NCI-H1436 (cell line): Measurements from ENCODE around the gene HP.
A peak's percentile ranks its signal among the peaks of the same experiment; 100 is the strongest.
"Not testable (repeated sequence)": the region's sequence is repeated elsewhere in the genome, so short reads cannot be mapped to it uniquely, and the experiment has no call there.

Experiments
- DNase-seq: peaks from one replicate; lab custom pipeline; 2025; lab: John Stamatoyannopoulos, UW

Gene HP

DNA sequence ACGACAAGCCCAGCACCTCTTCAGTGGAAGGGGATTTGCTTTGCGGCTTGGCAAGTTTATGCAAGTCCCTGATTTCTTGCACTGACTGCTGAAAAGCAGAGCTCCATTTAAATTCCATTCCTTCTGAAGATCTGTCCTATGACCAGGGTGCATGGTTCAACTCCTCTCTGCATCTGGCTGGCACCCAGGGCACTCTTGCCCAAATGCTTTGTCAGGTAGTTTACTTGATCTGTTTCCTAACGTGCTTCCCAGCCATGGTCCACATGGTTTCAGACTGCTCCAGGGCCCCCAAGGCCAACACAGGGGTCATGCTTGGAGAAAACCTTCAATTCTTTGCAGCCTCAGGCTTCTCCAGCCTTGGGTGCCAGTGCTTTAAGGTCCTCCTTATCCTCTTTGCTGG, 11.2 kb upstream of the HP start:
- DNase-seq: no peak

DNA sequence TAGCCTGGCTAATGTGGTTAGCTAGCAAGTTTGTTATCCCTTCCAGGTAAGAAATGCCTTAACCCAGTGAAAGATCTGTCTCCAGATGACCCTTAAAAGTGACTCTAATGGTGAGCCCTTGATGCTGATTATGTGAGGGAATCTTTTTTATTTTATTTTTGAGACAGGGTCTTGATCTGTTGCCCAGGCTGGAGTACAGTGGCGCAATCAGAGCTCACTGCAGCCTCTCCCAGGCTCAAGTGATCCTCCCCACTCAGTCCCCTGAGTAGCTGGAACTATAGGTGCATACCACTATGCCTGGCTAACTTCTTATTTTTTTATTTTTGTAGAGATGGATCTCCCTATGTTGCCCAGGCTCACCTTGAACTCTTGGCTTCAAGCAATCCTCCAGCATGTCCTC, 10.8 kb upstream of the HP start:
- DNase-seq: no peak

DNA sequence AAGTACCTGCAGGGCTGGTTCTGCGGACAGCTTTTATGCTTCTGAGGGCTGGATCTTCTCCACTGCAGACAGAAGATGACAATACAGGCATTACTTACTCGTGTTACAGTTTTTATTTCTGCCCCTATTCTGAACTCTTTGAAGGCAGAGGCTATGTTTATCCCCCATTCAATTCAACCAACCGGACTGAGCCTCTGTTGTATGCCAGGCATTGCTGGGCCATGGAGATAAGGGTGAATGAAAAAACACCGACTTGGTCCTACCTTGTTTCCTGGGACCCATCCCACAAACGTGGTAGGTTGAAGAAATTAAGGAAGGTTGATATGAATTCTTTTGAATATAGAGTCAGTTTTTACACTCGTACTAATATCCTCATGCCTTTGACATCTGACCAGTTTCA, 10.0 kb upstream of the HP start:
- DNase-seq: no peak

DNA sequence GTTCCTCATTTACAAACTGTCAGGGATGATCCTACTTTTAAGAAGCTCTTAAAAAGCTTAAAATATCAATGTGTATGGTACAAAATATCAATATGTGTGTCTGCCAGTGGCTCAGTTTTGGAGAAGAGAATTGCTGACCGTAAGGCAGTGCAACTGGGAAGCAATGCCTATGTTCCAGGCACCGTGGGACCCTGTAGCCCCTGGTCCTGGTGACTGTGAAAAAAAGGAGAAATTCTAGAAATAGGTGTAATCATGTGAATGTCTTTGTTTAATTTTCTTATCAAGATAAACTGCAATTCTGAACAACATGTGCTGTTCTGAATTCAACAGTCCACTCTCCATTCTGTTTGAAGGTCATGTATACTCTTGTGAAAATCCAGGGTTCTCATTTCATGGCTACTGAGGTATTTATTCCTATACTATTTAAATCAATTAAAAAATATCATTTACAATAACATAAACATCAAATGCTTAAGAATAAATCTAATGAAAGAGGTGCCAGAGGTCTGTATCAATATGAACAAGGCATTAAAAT, 9.4 kb upstream of the HP start:
- DNase-seq: no peak

DNA sequence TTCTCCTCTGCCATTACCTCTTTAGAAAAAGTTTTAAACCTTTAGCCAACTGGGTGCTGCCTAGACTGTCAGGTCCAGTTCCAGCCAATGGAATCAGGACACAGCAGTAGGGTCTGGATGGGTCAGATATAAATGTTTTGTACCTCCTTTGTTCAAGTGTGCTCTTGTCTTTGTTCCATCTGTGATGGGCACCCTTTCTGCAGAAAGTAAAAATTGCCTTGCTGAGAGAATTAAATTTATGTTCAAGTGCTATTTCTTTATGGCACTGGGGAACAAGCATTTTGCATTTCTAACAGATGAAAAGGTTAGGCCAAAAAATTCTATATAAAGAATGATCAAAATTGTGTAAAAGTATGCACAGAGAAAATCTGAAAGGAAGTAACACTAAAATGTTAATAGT, 5.2 kb upstream of the HP start:
- DNase-seq: no peak

DNA sequence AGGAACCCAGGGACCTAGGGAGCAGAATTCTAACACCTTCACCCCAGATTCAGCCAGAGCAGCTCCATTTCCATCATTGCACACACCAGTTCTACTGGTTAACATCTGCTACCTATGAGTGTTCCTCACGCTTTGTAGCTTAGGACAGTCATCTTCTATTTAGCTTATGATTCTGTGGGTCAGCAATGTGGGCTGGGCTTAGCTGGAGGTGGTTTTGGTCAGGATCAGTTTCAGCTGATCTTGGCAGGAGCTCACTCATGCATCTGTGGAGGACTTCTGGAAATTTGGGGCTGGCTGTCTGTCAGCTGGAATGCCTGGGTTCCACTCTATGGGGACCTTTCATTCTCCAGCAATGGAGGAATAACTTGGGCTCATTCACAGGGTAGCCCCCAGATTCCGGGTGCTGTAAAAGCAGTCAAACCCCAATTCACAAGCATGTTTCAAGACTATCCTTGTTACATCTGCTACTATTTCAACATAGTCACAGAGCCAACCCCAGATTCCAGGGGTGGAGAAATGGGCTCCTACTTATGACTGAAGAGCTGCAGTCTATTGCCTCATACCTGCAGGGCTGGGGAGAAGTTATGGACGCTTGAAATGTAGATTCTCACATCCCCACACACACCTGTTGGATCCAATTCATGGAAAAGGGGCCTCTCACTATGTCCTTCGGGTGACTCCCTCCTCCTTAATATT, 3.4 kb upstream of the HP start:
- DNase-seq: no peak

DNA sequence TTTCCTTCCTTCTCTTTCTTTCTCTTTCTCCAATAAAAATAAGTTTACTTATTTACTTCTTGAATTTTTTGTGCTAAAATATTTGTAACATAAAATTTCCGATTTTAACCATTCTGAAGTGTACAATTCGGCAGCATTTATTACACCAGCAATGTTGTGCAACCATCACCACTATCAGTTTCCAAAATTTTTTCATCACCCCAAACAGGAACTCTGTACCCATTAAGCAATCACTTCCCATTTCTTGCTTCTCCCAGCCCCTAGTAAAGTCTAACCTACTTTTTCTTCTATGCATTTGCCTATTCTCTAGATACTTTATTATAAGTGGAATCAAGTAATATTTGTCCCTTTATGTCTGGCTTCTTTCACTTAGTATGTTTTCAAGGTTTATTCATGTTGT, 2.5 kb upstream of the HP start:
- no peak for DNase-seq

DNA sequence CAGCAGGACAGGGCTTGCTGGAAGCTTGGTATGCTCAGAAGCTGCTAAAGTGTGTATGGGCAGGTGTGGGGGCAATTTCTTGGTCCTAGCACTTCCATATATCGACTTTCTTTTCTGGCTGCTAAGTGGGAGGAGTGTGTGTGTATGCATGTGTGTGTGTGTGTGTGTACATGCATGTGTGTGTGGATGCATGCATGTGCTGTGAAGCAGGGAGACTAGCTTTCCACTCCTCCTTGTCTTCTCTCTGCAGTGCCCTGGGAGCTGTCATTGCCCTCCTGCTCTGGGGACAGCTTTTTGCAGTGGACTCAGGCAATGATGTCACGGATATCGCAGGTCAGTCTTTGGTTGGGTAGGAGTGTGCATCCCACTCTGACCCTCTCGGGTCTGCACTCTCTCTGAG, 1.6 kb downstream of the HP start:
- DNase-seq: no peak

DNA sequence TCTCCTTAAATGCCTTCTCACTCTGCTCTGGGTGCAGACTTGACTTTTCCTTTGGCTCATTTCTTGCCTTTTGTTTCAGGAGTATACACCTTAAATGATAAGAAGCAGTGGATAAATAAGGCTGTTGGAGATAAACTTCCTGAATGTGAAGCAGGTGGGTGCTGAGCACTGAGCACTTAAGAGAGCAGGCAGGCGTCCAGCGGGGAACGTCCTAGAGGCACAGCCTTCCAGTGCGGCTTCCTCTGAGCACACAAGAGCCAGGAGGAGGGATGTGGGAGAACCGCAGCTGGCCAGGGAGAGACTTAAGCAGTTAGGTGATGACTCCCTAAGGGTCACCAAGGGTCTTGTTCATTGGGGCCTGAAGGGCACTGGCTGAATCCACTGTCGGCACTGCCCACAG, 3.0 kb downstream of the HP start:
- not testable (repeated sequence) for DNase-seq

DNA sequence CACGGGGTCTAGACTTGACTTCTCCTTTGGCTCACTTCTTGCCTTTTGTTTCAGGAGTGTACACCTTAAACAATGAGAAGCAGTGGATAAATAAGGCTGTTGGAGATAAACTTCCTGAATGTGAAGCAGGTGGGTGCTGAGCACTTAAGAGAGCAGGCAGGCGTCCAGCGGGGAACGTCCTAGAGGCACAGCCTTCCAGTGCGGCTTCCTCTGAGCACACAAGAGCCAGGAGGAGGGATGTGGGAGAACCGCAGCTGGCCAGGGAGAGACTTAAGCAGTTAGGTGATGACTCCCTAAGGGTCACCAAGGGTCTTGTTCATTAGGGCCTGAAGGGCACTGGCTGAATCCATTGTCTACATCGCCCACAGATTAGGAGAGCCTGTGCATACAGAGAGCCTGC, 4.8 kb downstream of the HP start:
- not testable (repeated sequence) for DNase-seq

DNA sequence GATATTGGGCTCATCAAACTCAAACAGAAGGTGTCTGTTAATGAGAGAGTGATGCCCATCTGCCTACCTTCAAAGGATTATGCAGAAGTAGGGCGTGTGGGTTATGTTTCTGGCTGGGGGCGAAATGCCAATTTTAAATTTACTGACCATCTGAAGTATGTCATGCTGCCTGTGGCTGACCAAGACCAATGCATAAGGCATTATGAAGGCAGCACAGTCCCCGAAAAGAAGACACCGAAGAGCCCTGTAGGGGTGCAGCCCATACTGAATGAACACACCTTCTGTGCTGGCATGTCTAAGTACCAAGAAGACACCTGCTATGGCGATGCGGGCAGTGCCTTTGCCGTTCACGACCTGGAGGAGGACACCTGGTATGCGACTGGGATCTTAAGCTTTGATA, 6.1 kb downstream of the HP start:
- DNase-seq: no peak

DNA sequence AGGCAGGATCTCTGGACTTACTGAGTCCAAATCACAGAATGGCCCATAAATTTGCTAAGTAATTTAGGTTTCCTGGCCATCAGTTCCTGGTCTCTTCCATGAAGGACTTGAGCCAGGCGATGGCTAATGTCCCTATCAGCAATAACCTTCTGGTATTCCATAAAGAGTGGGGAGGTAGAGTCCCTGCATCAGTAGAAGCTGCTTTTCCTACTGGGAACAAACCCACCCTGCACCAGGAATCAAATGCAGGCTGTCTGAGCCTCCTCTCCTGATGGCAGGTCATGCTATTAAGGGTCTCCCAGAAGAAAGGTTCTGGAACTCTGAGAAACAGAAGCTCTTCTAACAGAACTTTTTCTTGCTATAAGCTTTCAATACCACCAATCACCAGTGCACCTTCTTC, 7.3 kb downstream of the HP start:
- DNase-seq: no peak

DNA sequence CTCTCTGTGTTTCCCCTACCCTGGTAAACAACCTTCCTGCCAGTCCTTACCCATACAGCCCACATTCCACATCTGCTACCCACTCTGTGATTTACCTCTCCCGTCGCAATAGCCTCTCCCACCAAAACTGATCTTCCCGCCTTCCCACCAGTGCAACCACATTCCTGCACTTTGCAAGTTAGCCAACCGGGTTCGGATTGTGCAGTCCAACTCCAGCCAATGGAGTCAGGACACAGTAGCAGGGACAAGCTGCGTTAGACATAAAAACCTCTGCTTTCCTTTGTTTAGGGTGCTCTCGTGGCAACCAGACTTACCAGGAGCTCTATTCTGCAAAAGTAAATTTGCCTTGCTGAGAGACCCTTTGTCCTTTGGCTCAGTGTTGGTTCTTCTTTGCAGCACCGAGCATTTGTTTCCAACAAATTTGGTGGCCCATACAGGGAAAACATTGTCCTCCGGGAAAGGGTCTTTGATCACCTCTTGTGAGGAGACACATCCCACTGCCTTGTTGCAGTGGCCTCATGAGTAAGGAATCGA, 10.1 kb downstream of the HP start:
- DNase-seq: no peak

DNA sequence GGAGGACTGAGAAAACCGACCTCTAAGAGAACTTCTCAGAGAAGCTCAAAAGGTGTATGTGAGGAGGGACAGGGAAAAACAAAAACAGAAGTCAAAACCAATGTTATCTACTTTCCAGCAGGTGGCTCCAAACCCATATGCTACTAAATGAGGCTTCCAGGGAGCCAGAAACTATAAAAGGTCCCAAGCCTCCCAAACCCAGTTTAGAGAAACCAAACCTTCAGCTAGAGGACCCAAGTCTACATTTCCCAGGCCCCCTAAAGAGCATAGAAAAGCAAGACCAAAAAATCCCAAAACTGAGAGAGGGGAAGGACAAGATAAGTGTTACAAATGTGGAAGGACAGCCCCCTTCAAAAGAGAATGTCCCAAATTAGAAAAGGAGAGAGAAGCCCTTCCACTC, 12.4 kb downstream of the HP start:
- DNase-seq: peak; percentile 7

DNA sequence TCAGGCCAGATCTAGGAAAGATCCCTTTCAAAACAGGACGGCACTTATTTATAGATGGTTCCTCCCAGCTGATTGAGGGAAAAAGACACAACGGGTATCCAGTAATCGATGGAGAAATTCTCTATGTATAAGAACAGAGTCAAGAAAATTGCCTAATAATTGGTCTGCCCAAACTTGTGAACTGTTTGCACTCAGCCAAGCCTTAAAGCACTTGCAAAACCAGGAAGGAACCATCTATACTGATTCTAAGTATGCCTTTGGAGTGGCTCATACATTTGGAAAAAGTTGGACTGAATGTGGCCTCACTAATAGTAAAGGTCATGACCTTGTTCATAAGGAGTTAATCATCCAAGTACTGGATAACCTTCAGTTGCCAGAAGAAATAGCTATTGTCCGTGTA, 14.6 kb downstream of the HP start:
- no peak for DNase-seq

DNA sequence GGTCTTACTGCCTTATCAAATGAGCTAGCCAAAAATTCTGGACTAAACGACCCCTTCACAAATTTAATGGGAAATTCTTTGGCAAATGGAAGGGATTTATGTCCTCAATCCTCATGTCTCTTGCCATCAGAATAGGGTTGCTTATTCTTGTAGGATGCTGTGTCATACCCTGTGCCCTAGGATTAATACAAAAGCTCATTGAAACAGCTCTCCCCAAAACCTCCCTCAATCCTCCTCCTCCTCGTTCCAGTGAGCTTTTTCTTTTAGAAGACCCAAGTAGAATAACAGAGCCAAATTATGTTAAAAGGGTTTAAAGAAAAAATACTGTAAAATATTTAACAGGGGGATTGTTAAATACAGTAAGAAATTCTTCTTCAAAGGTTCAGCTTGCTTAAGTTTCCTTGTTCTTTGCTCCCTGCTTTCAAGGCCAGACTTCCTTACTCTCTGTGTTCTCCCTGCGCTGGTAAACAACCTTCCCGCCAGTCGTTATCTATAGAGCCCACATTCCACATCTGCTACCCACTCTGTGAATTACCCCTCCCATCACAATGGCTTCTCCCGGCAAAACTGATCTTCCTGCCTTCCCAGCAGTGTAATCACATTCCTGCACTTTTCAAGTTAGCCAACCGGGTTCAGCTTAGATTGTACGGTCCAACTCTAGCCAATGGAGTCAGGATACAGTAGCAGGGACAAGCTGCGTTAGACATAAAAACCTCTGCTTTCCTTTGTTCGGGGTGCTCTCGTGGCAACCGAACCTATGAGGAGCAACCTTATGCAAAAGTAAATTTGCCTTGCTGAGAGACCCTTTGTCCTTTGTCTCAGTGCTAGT, 18.4 kb downstream of the HP start:
- no peak for DNase-seq

DNA sequence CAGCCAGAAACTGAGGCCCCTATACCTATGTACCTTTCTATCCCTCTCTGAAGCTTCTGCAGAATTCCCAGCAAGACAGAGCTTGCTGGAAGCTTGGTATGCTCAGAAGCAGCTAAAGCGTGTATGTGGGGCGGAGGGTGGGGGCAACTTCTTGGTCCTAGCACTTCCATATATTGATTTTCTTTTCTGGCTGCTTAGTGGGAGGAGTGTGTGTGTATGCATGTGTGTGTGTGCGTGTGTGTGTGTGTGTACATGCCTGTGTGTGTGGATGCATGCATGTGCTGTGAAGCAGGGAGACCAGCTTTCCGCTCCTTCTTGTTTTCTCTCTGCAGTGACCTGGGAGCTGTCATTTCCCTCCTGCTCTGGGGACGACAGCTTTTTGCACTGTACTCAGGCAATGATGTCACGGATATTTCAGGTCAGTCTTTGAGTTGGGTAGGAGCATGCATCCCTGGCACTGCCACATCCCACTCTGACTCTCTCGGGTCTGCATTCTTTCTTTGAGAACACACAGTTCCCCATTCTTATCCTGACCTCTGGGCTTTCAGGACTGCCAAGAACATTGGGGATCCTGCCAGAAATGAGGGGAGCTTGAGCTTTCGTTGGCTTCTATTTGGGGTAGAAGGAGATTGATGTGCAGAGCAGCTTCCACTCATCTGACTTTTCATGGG, 19.4 kb downstream of the HP start:
- DNase-seq: no peak

DNA sequence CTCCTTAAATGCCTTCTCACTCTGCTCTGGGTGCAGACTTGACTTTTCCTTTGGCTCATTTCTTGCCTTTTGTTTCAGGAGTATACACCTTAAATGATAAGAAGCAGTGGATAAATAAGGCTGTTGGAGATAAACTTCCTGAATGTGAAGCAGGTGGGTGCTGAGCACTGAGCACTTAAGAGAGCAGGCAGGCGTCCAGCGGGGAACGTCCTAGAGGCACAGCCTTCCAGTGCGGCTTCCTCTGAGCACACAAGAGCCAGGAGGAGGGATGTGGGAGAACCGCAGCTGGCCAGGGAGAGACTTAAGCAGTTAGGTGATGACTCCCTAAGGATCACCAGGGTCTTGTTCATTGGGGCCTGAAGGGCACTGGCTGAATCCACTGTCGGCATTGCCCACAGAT, 20.8 kb downstream of the HP start:
- not testable (repeated sequence) for DNase-seq

DNA sequence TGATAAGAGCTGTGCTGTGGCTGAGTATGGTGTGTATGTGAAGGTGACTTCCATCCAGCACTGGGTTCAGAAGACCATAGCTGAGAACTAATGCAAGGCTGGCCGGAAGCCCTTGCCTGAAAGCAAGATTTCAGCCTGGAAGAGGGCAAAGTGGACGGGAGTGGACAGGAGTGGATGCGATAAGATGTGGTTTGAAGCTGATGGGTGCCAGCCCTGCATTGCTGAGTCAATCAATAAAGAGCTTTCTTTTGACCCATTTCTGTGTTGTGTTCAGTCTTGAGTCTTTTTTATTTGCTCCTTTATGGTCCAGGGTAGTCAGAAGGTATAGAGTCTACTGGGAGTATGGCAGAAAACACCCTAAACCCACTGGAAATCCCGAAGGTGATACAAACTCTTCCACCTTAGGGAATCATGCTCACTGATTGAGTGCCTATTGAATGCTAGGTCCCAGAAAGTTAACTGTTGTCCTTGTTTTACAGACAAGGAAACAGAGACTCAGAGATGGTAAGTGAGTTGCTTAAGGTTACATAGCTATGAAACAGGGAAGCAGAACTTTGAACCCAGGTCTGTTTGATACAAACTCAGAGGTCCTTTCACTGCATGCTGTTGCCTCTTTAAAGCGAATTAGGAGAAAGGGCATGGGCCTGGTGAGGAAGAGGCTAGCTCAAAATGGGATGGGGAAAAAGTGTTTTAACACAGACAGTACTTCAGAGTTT, 22.8 kb downstream of the HP start:
- not testable (repeated sequence) for DNase-seq

DNA sequence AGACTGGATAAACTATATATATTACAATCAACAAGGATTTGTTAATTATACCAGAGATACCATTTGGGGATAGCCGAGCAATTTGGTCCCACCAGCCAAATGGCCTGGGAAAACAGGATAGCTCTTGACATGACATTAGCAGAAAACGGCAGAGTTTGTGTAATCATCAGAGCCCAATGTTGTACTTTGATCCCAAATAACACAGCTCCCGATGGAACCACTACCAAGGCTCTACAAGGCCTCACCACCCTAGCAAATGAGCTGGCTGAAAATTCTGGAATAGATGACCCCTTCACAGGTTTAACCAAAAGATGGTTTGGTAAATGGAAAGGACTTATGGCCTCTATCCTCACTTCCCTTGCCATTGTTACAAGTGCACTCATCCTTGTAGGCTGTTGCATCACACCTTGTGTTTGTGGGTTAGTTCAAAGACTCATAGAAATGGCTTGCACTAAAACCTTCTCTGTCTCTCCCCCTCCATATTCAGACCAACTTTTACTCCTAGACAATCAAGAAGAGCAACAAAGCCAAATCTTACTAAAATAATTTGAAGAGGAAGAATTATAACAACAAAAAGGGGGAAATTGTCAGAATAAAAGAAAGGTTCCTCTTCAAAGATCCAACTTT, 29.6 kb downstream of the HP start:
- DNase-seq: no peak

DNA sequence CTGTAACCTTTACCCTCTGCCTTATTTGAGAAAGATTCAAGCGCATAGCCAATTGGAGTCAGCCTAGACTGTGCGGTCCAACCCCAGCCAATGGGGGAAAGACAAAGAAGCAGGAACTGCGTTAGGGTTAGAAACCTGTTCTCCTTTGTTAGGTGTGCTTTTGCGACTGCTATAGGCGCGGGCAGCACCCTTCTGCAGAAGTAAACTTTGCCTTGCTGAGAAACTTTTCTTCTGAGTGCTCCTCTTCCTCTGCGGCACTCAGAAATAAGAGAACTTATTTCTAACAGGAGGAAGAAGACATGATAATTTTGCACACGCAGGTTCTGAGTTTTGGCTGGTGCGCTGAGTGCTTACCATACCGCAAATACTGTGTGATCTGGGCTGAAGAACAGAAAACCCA, 30.1 kb downstream of the HP start:
- no peak for DNase-seq

DNA sequence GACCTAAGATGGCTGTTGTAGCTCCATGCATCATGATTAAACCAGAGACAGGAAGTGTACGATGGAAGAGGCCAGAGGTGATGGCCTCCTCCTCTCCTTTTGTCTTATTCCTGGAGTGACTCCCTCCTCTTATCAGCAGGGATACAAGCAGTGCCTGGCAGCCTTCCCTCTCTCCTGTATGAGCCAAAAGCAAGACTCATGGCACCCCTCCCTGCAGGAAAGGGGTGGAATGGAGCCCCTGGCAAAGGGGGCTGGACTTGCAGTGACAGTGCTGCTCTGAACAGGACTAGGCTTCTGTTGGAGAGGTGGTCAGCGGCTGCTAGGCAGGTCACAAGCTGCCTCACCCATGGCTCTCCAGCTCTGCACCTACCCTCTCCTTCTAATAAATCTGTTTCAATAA, 30.7 kb downstream of the HP start:
- DNase-seq: no peak
